GM23248 (cell line): ENCODE data around the gene NALCN. TPM values are rescaled to one million over a fixed set of nuclear protein-coding genes. Genes with fewer than 3 reads are reported as not detected.

Experiments used
- DNase-seq: peaks from one replicate; pipeline ENCODE4 v3.0.0-alpha.2; 2015
- H2AFZ ChIP-seq: fragments of 200-600 bp; sonication (generic); 2 replicates; pipeline ENCODE4 v1.6.1; 2016; ENCODE audit warnings: antibody characterized with exemption
- H3F3A ChIP-seq: fragments of 200-600 bp; sonication (generic); 2 replicates; pipeline ENCODE4 v1.6.1; 2016; ENCODE audit warnings: mild to moderate bottlenecking, antibody characterized with exemption, mixed run types; ENCODE audit not compliant: insufficient read depth
- H3K27ac ChIP-seq: fragments of 200-600 bp; sonication (generic); 2 replicates; pipeline ENCODE4 v1.5.1; 2016; ENCODE audit warnings: mild to moderate bottlenecking
- H3K27me3 ChIP-seq: fragments of 200-600 bp; sonication (generic); replicated peaks from 2 replicates; pipeline ENCODE4 v1.6.1; 2016; ENCODE audit warnings: mild to moderate bottlenecking; ENCODE audit not compliant: insufficient read depth
- H3K36me3 ChIP-seq: fragments of 200-600 bp; sonication (generic); 2 replicates; pipeline ENCODE4 v1.6.1; 2016; ENCODE audit warnings: low read depth, mild to moderate bottlenecking
- H3K4me1 ChIP-seq: fragments of 200-600 bp; sonication (generic); 2 replicates; pipeline ENCODE4 v1.6.1; 2016; ENCODE audit warnings: mild to moderate bottlenecking; ENCODE audit not compliant: insufficient read depth
- H3K4me2 ChIP-seq: fragments of 200-600 bp; sonication (generic); one replicate; pipeline ENCODE4 v1.6.1; 2016; ENCODE audit warnings: mild to moderate bottlenecking; ENCODE audit not compliant: unreplicated experiment
- H3K4me3 ChIP-seq: fragments of 200-600 bp; sonication (generic); 2 replicates; pipeline ENCODE4 v1.5.1; 2016; ENCODE audit warnings: mild to moderate bottlenecking
- H3K79me2 ChIP-seq: fragments of 200-600 bp; sonication (generic); 2 replicates; pipeline ENCODE4 v1.6.1; 2016; ENCODE audit warnings: mild to moderate bottlenecking; ENCODE audit not compliant: insufficient read depth
- H3K9ac ChIP-seq: fragments of 200-600 bp; sonication (generic); 2 replicates; pipeline ENCODE4 v1.6.1; 2016; ENCODE audit warnings: mild to moderate bottlenecking
- H3K9me2 ChIP-seq: fragments of 200-600 bp; sonication (generic); 2 replicates; pipeline ENCODE4 v1.6.1; 2016; ENCODE audit warnings: mixed run types, mild to moderate bottlenecking, moderate library complexity; ENCODE audit not compliant: insufficient read depth
- H3K9me3 ChIP-seq: fragments of 200-600 bp; sonication (generic); one replicate; pipeline ENCODE4 v1.6.1; 2017; ENCODE audit warnings: low read depth
- H4K20me1 ChIP-seq: fragments of 200-600 bp; sonication (generic); 2 replicates; pipeline ENCODE4 v1.6.0; 2016; ENCODE audit not compliant: insufficient read depth
- EZH2 ChIP-seq: fragments of 200-600 bp; sonication (generic); IDR thresholded peaks from 2 replicates; pipeline ENCODE4 v1.6.1; 2018; ENCODE audit warnings: antibody characterized with exemption, mild to moderate bottlenecking; ENCODE audit not compliant: insufficient read depth, poor library complexity, severe bottlenecking
- EZH2phosphoT487 ChIP-seq: fragments of 200-600 bp; sonication (generic); IDR thresholded peaks from 2 replicates; pipeline ENCODE4 v1.6.1; 2018; ENCODE audit warnings: antibody characterized with exemption, moderate library complexity, mild to moderate bottlenecking, low read depth; ENCODE audit not compliant: insufficient read depth
- WGBS, 2 experiments: methylation state at CpG; one replicate each; pipeline ENCODE4 v1.1.6; 2015 to 2017; ENCODE audit warnings: low lambda C conversion rate in 2 of 2, low coverage in 1 of 2; ENCODE audit errors: missing lambda C conversion rate in 2 of 2; 5-methylcytosine and 5-hydroxymethylcytosine counted together
- in situ Hi-C: fragments of 300-500 bp; cut with MboI; formaldehyde crosslinking; loops from 2 replicates; pipeline ENCODE4 v1.15.0; 2020
- polyA plus RNA-seq: library from polyadenylated mRNA; unstranded; fragments of >200 nt; fragmentation: Nextera tagmentation; extraction: Ambion mirVana; gene quantifications from 2 replicates; pipeline ENCODE4 v1.2.1, GENCODE V29; 2016
- total RNA-seq: library from RNA; depleted of rRNA; stranded (reverse); fragments of >200 nt; shearing (Covaris generic); gene quantifications from 2 replicates; pipeline ENCODE4 v1.2.3, GENCODE V29; 2014

The NALCN gene
- total and polyA plus RNA-seq, 2 experiments from 2014 or later = 3.1 to 3.6 TPM

GRCh38 chr13:101098873-101099272 is 317.4 kb downstream of the NALCN start:
- no peaks in the 10 kb centered on the region for H3K9me2 ChIP-seq
- no peaks in the 10 kb centered on the region for H3K9me3 ChIP-seq
- H4K20me1 ChIP-seq = no peaks in the 10 kb centered on the region
- no peaks in the 10 kb centered on the region for H3F3A ChIP-seq
- H3K79me2 ChIP-seq = no peaks in the 10 kb centered on the region
- no peak overlapping the region for H3K4me2 ChIP-seq
- TF ChIP-seq EZH2 (no peak), EZH2phosphoT487 (no peak)
- H2AFZ ChIP-seq = no peak overlapping the region
- H3K4me3 ChIP-seq = no peak overlapping the region
- H3K27ac ChIP-seq = no peak overlapping the region
- DNase-seq = no peak
- H3K27me3 ChIP-seq = no peaks in the 10 kb centered on the region
- no peaks in the 10 kb centered on the region for H3K36me3 ChIP-seq
- H3K9ac ChIP-seq = no peak overlapping the region
- H3K4me1 ChIP-seq = no peaks in the 10 kb centered on the region
- in situ Hi-C loops = no loop called here
- WGBS, 2 experiments = 79 to 80% methylated on average over 4 of the region's 4 CpGs

GRCh38 chr13:101092985-101093384 is 323.3 kb downstream of the NALCN start:
- no peaks in the 10 kb centered on the region for H3F3A ChIP-seq
- H2AFZ ChIP-seq = no peak overlapping the region
- no peaks in the 10 kb centered on the region for H3K4me1 ChIP-seq
- H3K27me3 ChIP-seq = no peaks in the 10 kb centered on the region; the same call in 1 of the 2 replicates
- H3K4me3 ChIP-seq = no peak overlapping the region
- no peaks in the 10 kb centered on the region for H3K79me2 ChIP-seq
- no peak for TF ChIP-seq EZH2phosphoT487
- TF ChIP-seq EZH2 = no peak
- in situ Hi-C loops = no loop called here
- H3K9ac ChIP-seq = no peak overlapping the region
- H3K4me2 ChIP-seq = no peak overlapping the region
- no peaks in the 10 kb centered on the region for H3K36me3 ChIP-seq
- peak; percentile 9 for DNase-seq
- H3K9me3 ChIP-seq = no peaks in the 10 kb centered on the region
- no peak overlapping the region for H3K27ac ChIP-seq
- H4K20me1 ChIP-seq = no peaks in the 10 kb centered on the region
- H3K9me2 ChIP-seq = no peaks in the 10 kb centered on the region

GRCh38 chr13:101090287-101090686 is 326.0 kb downstream of the NALCN start:
- Histone ChIP-seq H3K9me3 (no peaks in the 10 kb centered on the region), H3K4me1 (no peaks in the 10 kb centered on the region), H3K36me3 (no peaks in the 10 kb centered on the region), H3K9me2 (no peaks in the 10 kb centered on the region), H2AFZ (no peak overlapping the region), H3K27me3 (no peaks in the 10 kb centered on the region; the same call in 1 of the 2 replicates), H3K9ac (no peak overlapping the region), H3K4me2 (no peak overlapping the region), H3K4me3 (no peak overlapping the region), H3F3A (no peaks in the 10 kb centered on the region), H4K20me1 (no peaks in the 10 kb centered on the region), H3K27ac (no peak overlapping the region), H3K79me2 (no peaks in the 10 kb centered on the region)
- no peak for TF ChIP-seq EZH2phosphoT487
- TF ChIP-seq EZH2 = no peak
- 59 to 61% methylated on average over 4 of the region's 4 CpGs for WGBS, 2 experiments
- in situ Hi-C loops = no loop called here
- no peak for DNase-seq

- Histone ChIP-seq H3K79me2 (no peaks in the 10 kb centered on the region), H3K4me1 (no peaks in the 10 kb centered on the region), H4K20me1 (no peaks in the 10 kb centered on the region), H2AFZ (no peak overlapping the region), H3K4me3 (no peak overlapping the region), H3K4me2 (no peak overlapping the region), H3K9me2 (no peaks in the 10 kb centered on the region), H3K9ac (no peak overlapping the region), H3K27me3 (no peaks in the 10 kb centered on the region), H3K9me3 (no peaks in the 10 kb centered on the region), H3K27ac (no peak overlapping the region), H3K36me3 (no peaks in the 10 kb centered on the region), H3F3A (no peaks in the 10 kb centered on the region)
- 61 to 65% methylated on average over 2 of the region's 2 CpGs for WGBS, 2 experiments
- TF ChIP-seq EZH2 = no peak
- TF ChIP-seq EZH2phosphoT487 = no peak
- in situ Hi-C loops = no loop called here
- no peak for DNase-seq
Measured at GRCh38 chr13:101085551-101085950, 330.8 kb downstream of the NALCN start.

- no peaks in the 10 kb centered on the region for H3K9me2 ChIP-seq
- H3K36me3 ChIP-seq = no peaks in the 10 kb centered on the region
- 66 to 70% methylated on average over 5 of the region's 5 CpGs for WGBS, 2 experiments
- H3K4me1 ChIP-seq = no peaks in the 10 kb centered on the region
- no peak overlapping the region for H2AFZ ChIP-seq
- TF ChIP-seq EZH2 (no peak), EZH2phosphoT487 (no peak)
- in situ Hi-C loops = no loop called here
- H3K9ac ChIP-seq = no peak overlapping the region
- no peaks in the 10 kb centered on the region for H3F3A ChIP-seq
- H3K9me3 ChIP-seq = no peaks in the 10 kb centered on the region
- no peak overlapping the region for H3K27ac ChIP-seq
- H3K79me2 ChIP-seq = no peaks in the 10 kb centered on the region
- H3K4me2 ChIP-seq = no peak overlapping the region
- no peaks in the 10 kb centered on the region for H3K27me3 ChIP-seq
- H3K4me3 ChIP-seq = no peak overlapping the region
- H4K20me1 ChIP-seq = no peaks in the 10 kb centered on the region
- no peak for DNase-seq
Measured at GRCh38 chr13:101082441-101082840, 333.9 kb downstream of the NALCN start.
